HEK293T (cell line): Measurements from ENCODE around the gene PPFIA2.

ENCODE experiments used
- FOXK2 ChIP-seq: fragments of 450-650 bp; IDR thresholded peaks from 2 replicates; pipeline ENCODE4 v1.6.1; 2016; ENCODE audit warnings: mild to moderate bottlenecking
- FOXM1 ChIP-seq: fragments of 450-650 bp; IDR thresholded peaks from 2 replicates; pipeline ENCODE4 v1.6.1; 2017; ENCODE audit warnings: mild to moderate bottlenecking, borderline replicate concordance
- SP1 ChIP-seq: fragments of 450-650 bp; IDR thresholded peaks from 2 replicates; pipeline ENCODE4 v1.6.1; 2017

DNA sequence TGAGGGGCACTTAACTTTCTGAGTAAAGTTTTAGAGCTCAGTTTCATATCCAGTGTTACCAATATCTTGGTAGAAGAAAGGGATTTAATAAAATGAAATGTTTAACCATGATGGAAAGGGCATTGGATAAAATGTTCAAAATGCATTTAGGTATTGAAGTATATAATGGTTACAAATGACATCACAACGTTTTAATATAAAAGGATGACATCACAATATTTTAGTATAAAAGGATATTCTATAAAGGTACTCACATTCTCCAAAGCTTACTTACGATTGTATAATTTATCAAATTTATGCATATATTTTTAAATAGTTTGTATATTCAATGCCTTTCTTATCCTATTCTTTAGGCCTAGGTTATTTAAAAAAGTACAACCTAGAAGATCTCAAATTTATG is 226.1 kb downstream of the PPFIA2 start:
- TF ChIP-seq SP1 (no peak), FOXM1 (no peak), FOXK2 (no peak)
